ENCODE measurements around the gene USP12.

USP12 gene

DNA sequence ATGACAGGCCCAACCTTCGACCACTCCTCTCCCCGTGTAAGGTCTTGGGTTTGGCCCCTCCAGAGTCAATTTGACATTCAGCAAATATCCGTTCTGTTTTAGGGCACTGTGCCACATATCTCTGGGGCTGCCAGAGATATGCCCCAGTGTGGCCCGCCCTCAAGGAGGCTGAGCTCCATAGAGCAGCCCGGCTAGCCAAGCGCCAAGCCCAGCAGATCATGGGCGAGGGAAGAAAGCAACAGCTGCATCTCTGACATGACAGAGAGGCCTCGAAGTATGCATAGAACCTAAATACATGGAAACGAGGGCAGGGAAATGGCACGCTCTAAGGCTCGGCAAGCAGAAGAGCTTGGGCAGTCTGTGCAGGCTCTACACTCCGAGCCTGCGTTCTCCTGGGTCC lies 124.5 kb downstream of the USP12 start:
- no peaks in the 10 kb centered on the region for H3K4me1 ChIP-seq (ENCODE audit: low read depth, poor library complexity, severe bottlenecking)
- no peaks in the 10 kb centered on the region for H3K79me2 ChIP-seq (ENCODE audit: insufficient read depth, low read depth)
- no peak overlapping the region for H3K27ac ChIP-seq
- H3K4me2 ChIP-seq = no peak overlapping the region
- H3K9ac ChIP-seq = no peak overlapping the region
- no peak overlapping the region for H3K4me3 ChIP-seq (IDR thresholded peaks at IDR 0.05; ENCODE audit: insufficient read depth, low read depth, low read length)
- H4K20me1 ChIP-seq (ENCODE audit: insufficient read depth) = no peaks in the 10 kb centered on the region
- TF ChIP-seq CTCF (conservative IDR thresholded peaks at IDR 0.05; ENCODE audit: low read depth, low read length) = no peak
- H2AFZ ChIP-seq (ENCODE audit: low read depth) = no peak overlapping the region
- no peaks in the 10 kb centered on the region for H3K27me3 ChIP-seq (ENCODE audit: insufficient read depth, low read depth)
- H3K36me3 ChIP-seq (ENCODE audit: insufficient read depth) = no peaks in the 10 kb centered on the region

GRCh38 chr13:27044837-27045570 lies 126.6 kb downstream of the USP12 start:
- no peaks in the 10 kb centered on the region for H3K36me3 ChIP-seq (ENCODE audit: insufficient read depth)
- H3K4me1 ChIP-seq (ENCODE audit: low read depth, poor library complexity, severe bottlenecking) = no peaks in the 10 kb centered on the region
- TF ChIP-seq CTCF (conservative IDR thresholded peaks at IDR 0.05; ENCODE audit: low read depth, low read length) = no peak
- no peaks in the 10 kb centered on the region for H3K27me3 ChIP-seq (ENCODE audit: insufficient read depth, low read depth)
- H4K20me1 ChIP-seq (ENCODE audit: insufficient read depth) = no peaks in the 10 kb centered on the region
- no peaks in the 10 kb centered on the region for H3K79me2 ChIP-seq (ENCODE audit: insufficient read depth, low read depth)
- no peak overlapping the region for H3K4me3 ChIP-seq (IDR thresholded peaks at IDR 0.05; ENCODE audit: insufficient read depth, low read depth, low read length)
- H3K9ac ChIP-seq = no peak overlapping the region
- H2AFZ ChIP-seq (ENCODE audit: low read depth) = no peak overlapping the region
- no peak overlapping the region for H3K27ac ChIP-seq
- H3K4me2 ChIP-seq = no peak overlapping the region

DNA sequence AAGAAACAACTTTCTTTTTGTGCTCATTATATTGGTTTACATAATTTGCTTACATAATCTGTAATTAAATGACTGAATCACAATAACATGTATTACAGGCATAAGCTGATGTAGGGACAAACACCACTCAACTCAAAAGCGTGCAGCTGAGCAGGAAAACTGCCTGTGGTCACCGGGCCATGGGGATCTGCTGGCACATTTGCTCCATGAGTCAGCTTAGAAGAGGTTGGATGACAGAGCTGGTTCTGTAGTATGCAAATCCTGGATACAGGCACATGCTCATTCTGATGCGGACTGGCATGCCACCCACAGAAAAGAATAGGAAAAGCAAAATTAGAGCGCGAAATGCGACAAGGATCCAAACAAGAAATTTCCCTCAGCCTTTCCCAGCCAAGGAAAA lies 128.6 kb downstream of the USP12 start:
- TF ChIP-seq CTCF (conservative IDR thresholded peaks at IDR 0.05; ENCODE audit: low read depth, low read length) = no peak
- Histone ChIP-seq H4K20me1 (ENCODE audit: insufficient read depth) (no peaks in the 10 kb centered on the region), H3K79me2 (ENCODE audit: insufficient read depth, low read depth) (no peaks in the 10 kb centered on the region), H3K27me3 (ENCODE audit: insufficient read depth, low read depth) (no peaks in the 10 kb centered on the region), H3K27ac (no peak overlapping the region), H3K4me1 (ENCODE audit: low read depth, poor library complexity, severe bottlenecking) (no peaks in the 10 kb centered on the region), H3K36me3 (ENCODE audit: insufficient read depth) (no peaks in the 10 kb centered on the region), H3K4me2 (no peak overlapping the region), H3K9ac (no peak overlapping the region), H2AFZ (ENCODE audit: low read depth) (no peak overlapping the region), H3K4me3 (IDR thresholded peaks at IDR 0.05; ENCODE audit: insufficient read depth, low read depth, low read length) (no peak overlapping the region)

DNA sequence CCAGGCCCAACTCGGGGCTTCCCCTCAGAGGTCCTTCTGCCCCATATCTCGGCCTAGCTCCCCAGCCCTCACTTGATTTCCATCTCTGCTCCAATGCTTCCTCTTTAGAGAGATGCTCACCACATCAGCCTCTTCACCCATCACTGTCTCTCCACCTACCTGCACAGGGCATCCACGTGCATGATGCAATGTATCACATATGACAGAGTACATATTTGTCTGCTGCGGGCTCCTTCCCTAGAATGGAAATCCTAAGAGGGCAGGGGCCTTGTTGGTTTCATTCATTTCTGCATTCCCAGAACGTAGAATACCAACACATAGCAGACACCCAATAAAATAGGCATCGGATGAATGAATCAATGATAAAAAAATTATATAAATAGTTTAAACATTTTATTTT lies 130.3 kb downstream of the USP12 start:
- Histone ChIP-seq H3K9ac (no peak overlapping the region), H3K4me2 (no peak overlapping the region), H2AFZ (ENCODE audit: low read depth) (no peak overlapping the region), H3K27ac (no peak overlapping the region), H3K79me2 (ENCODE audit: insufficient read depth, low read depth) (no peaks in the 10 kb centered on the region), H3K4me1 (ENCODE audit: low read depth, poor library complexity, severe bottlenecking) (no peaks in the 10 kb centered on the region), H3K4me3 (IDR thresholded peaks at IDR 0.05; ENCODE audit: insufficient read depth, low read depth, low read length) (no peak overlapping the region), H4K20me1 (ENCODE audit: insufficient read depth) (no peaks in the 10 kb centered on the region), H3K27me3 (ENCODE audit: insufficient read depth, low read depth) (no peaks in the 10 kb centered on the region), H3K36me3 (ENCODE audit: insufficient read depth) (no peaks in the 10 kb centered on the region)
- no peak for TF ChIP-seq CTCF (conservative IDR thresholded peaks at IDR 0.05; ENCODE audit: low read depth, low read length)
